Osteocyte (in vitro differentiated cells): ENCODE measurements around the gene PNISR. TPM values are rescaled to one million over a fixed set of nuclear protein-coding genes. Genes with fewer than 3 reads are reported as not detected.

Source experiments
- DNase-seq: peaks from one replicate; pipeline ENCODE4 v3.0.0; 2021; ENCODE audit warnings: mixed read lengths; ENCODE audit not compliant: unreplicated experiment; ENCODE audit errors: extremely low spot score
- H3K27ac Mint-ChIP-seq: one replicate; pipeline ENCODE4 v1.8.0; 2021; ENCODE audit warnings: mild to moderate bottlenecking, mixed read lengths; ENCODE audit not compliant: unreplicated experiment
- H3K27me3 Mint-ChIP-seq: one replicate; pipeline ENCODE4 v1.8.0; 2021; ENCODE audit warnings: mixed read lengths; ENCODE audit not compliant: unreplicated experiment
- H3K36me3 Mint-ChIP-seq: one replicate; pipeline ENCODE4 v1.8.0; 2021; ENCODE audit warnings: mixed read lengths; ENCODE audit not compliant: unreplicated experiment
- H3K4me1 Mint-ChIP-seq: one replicate; pipeline ENCODE4 v1.8.0; 2021; ENCODE audit warnings: mixed read lengths; ENCODE audit not compliant: unreplicated experiment
- H3K4me3 Mint-ChIP-seq: one replicate; pipeline ENCODE4 v1.8.0; 2021; ENCODE audit warnings: mild to moderate bottlenecking, moderate library complexity, mixed read lengths; ENCODE audit not compliant: unreplicated experiment
- H3K9me3 Mint-ChIP-seq: one replicate; pipeline ENCODE4 v1.8.0; 2021; ENCODE audit warnings: mixed read lengths; ENCODE audit not compliant: unreplicated experiment
- CTCF ChIP-seq: fragments of 200-600 bp; sonication (generic); IDR thresholded peaks from 2 replicates; pipeline ENCODE4 v1.5.0; 2021; ENCODE audit warnings: antibody characterized with exemption, mild to moderate bottlenecking, moderate library complexity
- total RNA-seq: library from RNA; stranded (reverse); gene quantifications from 2 replicates; pipeline ENCODE4 v1.2.1, GENCODE V29; 2021

Gene PNISR
- total RNA-seq, 1 donor from 2014 or later: 96.5 TPM

- no peak for TF ChIP-seq CTCF
- Mint-ChIP-seq H3K27me3 (no peaks in the 10 kb centered on the region), H3K4me1 (peaks cover 28% of the 10 kb centered on the region), H3K4me3 (no peak overlapping the region), H3K27ac (no peak overlapping the region), H3K36me3 (peaks cover 10% of the 10 kb centered on the region), H3K9me3 (no peaks in the 10 kb centered on the region)
- no peak for DNase-seq
Measured at GRCh38 chr6:99416892-99417767, 8.0 kb downstream of the PNISR start.

- H3K36me3 Mint-ChIP-seq: peaks cover 15% of the 10 kb centered on the region
- no peak for TF ChIP-seq CTCF
- no peaks in the 10 kb centered on the region for H3K27me3 Mint-ChIP-seq
- H3K9me3 Mint-ChIP-seq: no peaks in the 10 kb centered on the region
- H3K4me1 Mint-ChIP-seq: peaks cover 22% of the 10 kb centered on the region
- no peak for DNase-seq
- no peak overlapping the region for H3K4me3 Mint-ChIP-seq
- no peak overlapping the region for H3K27ac Mint-ChIP-seq
Measured at GRCh38 chr6:99416226-99416625, 8.9 kb downstream of the PNISR start.

GRCh38 chr6:99415446-99415845 lies 9.7 kb downstream of the PNISR start:
- Mint-ChIP-seq H3K36me3 (peaks cover 22% of the 10 kb centered on the region), H3K4me1 (peaks cover 18% of the 10 kb centered on the region), H3K27ac (peak overlapping the region; percentile 39), H3K9me3 (no peaks in the 10 kb centered on the region), H3K27me3 (no peaks in the 10 kb centered on the region), H3K4me3 (no peak overlapping the region)
- DNase-seq: no peak
- TF ChIP-seq CTCF: no peak

- Mint-ChIP-seq H3K4me1 (peaks cover 15% of the 10 kb centered on the region), H3K36me3 (peaks cover 46% of the 10 kb centered on the region), H3K4me3 (no peak overlapping the region), H3K27ac (no peak overlapping the region), H3K27me3 (no peaks in the 10 kb centered on the region), H3K9me3 (no peaks in the 10 kb centered on the region)
- TF ChIP-seq CTCF: no peak
- no peak for DNase-seq
Measured at GRCh38 chr6:99412065-99412464, 13.0 kb downstream of the PNISR start.

GRCh38 chr6:99409672-99410071 lies 15.4 kb downstream of the PNISR start:
- H3K27ac Mint-ChIP-seq: no peak overlapping the region

More at GRCh38 chr6:99409672-99410071, 15.4 kb downstream of the PNISR start:
- H3K9me3 Mint-ChIP-seq: no peaks in the 10 kb centered on the region
- no peaks in the 10 kb centered on the region for H3K27me3 Mint-ChIP-seq
- peaks cover 4% of the 10 kb centered on the region for H3K4me1 Mint-ChIP-seq
- H3K4me3 Mint-ChIP-seq: no peak overlapping the region
- peaks cover 51% of the 10 kb centered on the region for H3K36me3 Mint-ChIP-seq
- no peak for DNase-seq
- no peak for TF ChIP-seq CTCF
